Panc1 (cell line): ENCODE results near the gene ALG1L2.
"Not testable (repeated sequence)": the region's sequence is repeated elsewhere in the genome, so short reads cannot be mapped to it uniquely, and the experiment has no call there.

Experiments
- CTCF ChIP-seq: fragments of 450-650 bp; IDR thresholded peaks from 2 replicates; pipeline ENCODE4 v1.5.1; 2017; ENCODE audit warnings: mild to moderate bottlenecking
- POLR2AphosphoS5 ChIP-seq: IDR thresholded peaks from 2 replicates; pipeline ENCODE4 v1.6.1; 2012; ENCODE audit warnings: mild to moderate bottlenecking, low read depth, low read length, moderate library complexity
- REST ChIP-seq, 2 experiments: IDR thresholded peaks; 2 replicates each; pipeline ENCODE4 v1.6.1; 2011 to 2012; ENCODE audit warnings: low read depth in 2 of 2, control low read depth in 1 of 2, low read length in 1 of 2, mild to moderate bottlenecking in 1 of 2, moderate library complexity in 1 of 2; ENCODE audit not compliant: insufficient read depth in 1 of 2
- SIN3A ChIP-seq: IDR thresholded peaks from 2 replicates; pipeline ENCODE4 v1.6.1; 2012; ENCODE audit warnings: low read depth, mild to moderate bottlenecking, low read length, moderate library complexity, borderline replicate concordance; ENCODE audit not compliant: insufficient read depth
- TCF7L2 ChIP-seq: IDR thresholded peaks from 2 replicates; pipeline ENCODE4 v1.6.1; 2011; ENCODE audit warnings: mild to moderate bottlenecking, low read depth, low read length, inconsistent platforms

- TF ChIP-seq CTCF; TCF7L2; POLR2AphosphoS5; REST (IDR thresholded peaks at IDR 0.05; ENCODE audit: insufficient read depth in 1 of 2, low read depth in 2 of 2, low read length in 1 of 2); SIN3A: not testable (repeated sequence)
These were observed 43.8 kb downstream of the ALG1L2 start for GRCh38 chr3:130125406-130125805.
